MCF 10A (cell line): ENCODE results near the gene MBD2. TPM values are rescaled to one million over a fixed set of nuclear protein-coding genes. Genes with fewer than 3 reads are reported as not detected.

ENCODE experiments used
- BruUV-seq: library from RNA; stranded (reverse); fragments of 400-500 nt; replicated peaks from 2 replicates; lab custom pipeline; 2021; lab: Mats Ljungman, UMichigan
- CTCF ChIA-PET: fragments of 300-600 bp; sonication (Branson Sonifier 250); formaldehyde crosslinking; extraction: SDS; loops from one replicate; lab custom pipeline; 2021; ENCODE audit warnings: antibody characterized with exemption, inconsistent platforms; lab: Yijun Ruan, JAX
- POLR2A ChIA-PET: fragments of 300-600, 350-650 bp; sonication (Branson Sonifier 250); formaldehyde crosslinking; extraction: SDS; loops from one replicate; lab custom pipeline; 2020; ENCODE audit warnings: antibody characterized with exemption, inconsistent platforms; lab: Yijun Ruan, JAX
- DNase-seq: peaks from one replicate; pipeline ENCODE4 v3.0.0-alpha.2; 2018; ENCODE audit not compliant: unreplicated experiment
- H3K27ac Mint-ChIP-seq: one replicate; pipeline ENCODE4 v1.8.0; 2022; ENCODE audit warnings: mild to moderate bottlenecking, low read depth, mixed read lengths; ENCODE audit not compliant: unreplicated experiment
- H3K27me3 Mint-ChIP-seq: one replicate; pipeline ENCODE4 v1.8.0; 2022; ENCODE audit warnings: mixed read lengths; ENCODE audit not compliant: insufficient read depth, unreplicated experiment
- H3K36me3 Mint-ChIP-seq: one replicate; pipeline ENCODE4 v1.8.0; 2022; ENCODE audit warnings: mild to moderate bottlenecking, moderate library complexity, mixed read lengths; ENCODE audit not compliant: insufficient read depth, unreplicated experiment
- H3K4me1 Mint-ChIP-seq: one replicate; pipeline ENCODE4 v1.8.0; 2022; ENCODE audit warnings: mixed read lengths; ENCODE audit not compliant: insufficient read depth, unreplicated experiment
- H3K4me3 Mint-ChIP-seq: one replicate; pipeline ENCODE4 v1.8.0; 2022; ENCODE audit warnings: mild to moderate bottlenecking, moderate library complexity, mixed read lengths; ENCODE audit not compliant: unreplicated experiment
- H3K9me3 Mint-ChIP-seq: one replicate; pipeline ENCODE4 v1.8.0; 2022; ENCODE audit warnings: mixed read lengths; ENCODE audit not compliant: unreplicated experiment
- intact Hi-C: fragments of 100-400 bp; cut with micrococcal nuclease; formaldehyde crosslinking; loops from 2 replicates; pipeline ENCODE4 v1.14.1; 2022
- total RNA-seq: library from RNA; stranded (reverse); gene quantifications from 2 replicates; pipeline ENCODE4 v1.2.3, GENCODE V29; 2022
- TF ChIP-seq, protein P1 (sequence below): fragments of 200-600 bp; IDR thresholded peaks from one replicate; pipeline ENCODE4 v1.8.0; 2022; ENCODE audit warnings: antibody characterized with exemption, mild to moderate bottlenecking; ENCODE audit not compliant: unreplicated experiment

The MBD2 gene
- total RNA-seq, 1 experiment from 2014 or later = 179 TPM

DNA sequence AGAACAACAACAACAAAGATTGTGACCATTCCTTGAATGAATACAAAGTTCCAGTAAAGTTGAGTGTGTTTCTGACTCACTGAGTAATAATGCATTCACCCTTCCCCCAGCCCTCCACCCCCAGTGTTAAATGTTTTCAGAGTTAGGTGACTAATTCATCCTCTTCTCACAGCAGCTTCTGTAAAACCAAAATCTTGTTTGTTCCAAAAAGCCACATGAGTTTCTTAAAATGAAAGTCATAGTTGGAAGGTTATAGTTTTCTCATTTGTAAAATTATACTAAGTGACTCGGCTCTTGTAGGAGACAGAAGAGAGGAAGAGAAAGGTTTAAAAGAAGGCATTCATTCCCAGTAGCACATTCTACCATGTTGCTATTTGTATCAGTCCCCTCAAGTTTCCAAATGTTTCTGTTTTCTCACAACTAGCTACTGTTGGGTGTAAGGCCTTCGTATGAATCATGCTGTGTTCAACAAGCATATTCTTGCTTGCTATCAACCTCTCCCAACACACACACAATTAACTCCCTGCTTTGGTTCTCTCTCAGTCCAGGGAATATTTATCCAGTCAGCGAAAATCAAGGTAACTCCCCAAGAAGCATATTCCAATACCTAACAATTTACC, 75.3 kb downstream of the MBD2 start:
- TSS peak; percentile 97 for BruUV-seq
- intact Hi-C loops = loop anchor here (1.0 kb wide), 2 partner anchors 74 to 120 kb away; partner anchors contain the start of gene POLI
- H3K4me1 Mint-ChIP-seq = peaks cover 42% of the 10 kb centered on the region
- DNase-seq = peak; percentile 93
- peak overlapping the region; percentile 99 for H3K27ac Mint-ChIP-seq
- H3K27me3 Mint-ChIP-seq = no peaks in the 10 kb centered on the region
- POLR2A ChIA-PET = interaction anchor here (0.6 to 5.7 kb wide), 18 partner anchors 9 to 819 kb away, joined by 3 to 30 read pairs (median 4); partner anchors contain the start of genes C18orf54, MBD2, POLI and STARD6
- H3K4me3 Mint-ChIP-seq = peak overlapping the region; percentile 65
- CTCF ChIA-PET = interaction anchor here (0.8 to 2.3 kb wide), 3 partner anchors 19 to 121 kb away, joined by 3 to 7 read pairs (median 3); no protein-coding TSS in a partner anchor
- H3K36me3 Mint-ChIP-seq = peaks cover 26% of the 10 kb centered on the region
- TF ChIP-seq, protein P1, sequence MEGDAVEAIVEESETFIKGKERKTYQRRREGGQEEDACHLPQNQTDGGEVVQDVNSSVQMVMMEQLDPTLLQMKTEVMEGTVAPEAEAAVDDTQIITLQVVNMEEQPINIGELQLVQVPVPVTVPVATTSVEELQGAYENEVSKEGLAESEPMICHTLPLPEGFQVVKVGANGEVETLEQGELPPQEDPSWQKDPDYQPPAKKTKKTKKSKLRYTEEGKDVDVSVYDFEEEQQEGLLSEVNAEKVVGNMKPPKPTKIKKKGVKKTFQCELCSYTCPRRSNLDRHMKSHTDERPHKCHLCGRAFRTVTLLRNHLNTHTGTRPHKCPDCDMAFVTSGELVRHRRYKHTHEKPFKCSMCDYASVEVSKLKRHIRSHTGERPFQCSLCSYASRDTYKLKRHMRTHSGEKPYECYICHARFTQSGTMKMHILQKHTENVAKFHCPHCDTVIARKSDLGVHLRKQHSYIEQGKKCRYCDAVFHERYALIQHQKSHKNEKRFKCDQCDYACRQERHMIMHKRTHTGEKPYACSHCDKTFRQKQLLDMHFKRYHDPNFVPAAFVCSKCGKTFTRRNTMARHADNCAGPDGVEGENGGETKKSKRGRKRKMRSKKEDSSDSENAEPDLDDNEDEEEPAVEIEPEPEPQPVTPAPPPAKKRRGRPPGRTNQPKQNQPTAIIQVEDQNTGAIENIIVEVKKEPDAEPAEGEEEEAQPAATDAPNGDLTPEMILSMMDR = no peak
- peaks cover 7% of the 10 kb centered on the region for H3K9me3 Mint-ChIP-seq

DNA sequence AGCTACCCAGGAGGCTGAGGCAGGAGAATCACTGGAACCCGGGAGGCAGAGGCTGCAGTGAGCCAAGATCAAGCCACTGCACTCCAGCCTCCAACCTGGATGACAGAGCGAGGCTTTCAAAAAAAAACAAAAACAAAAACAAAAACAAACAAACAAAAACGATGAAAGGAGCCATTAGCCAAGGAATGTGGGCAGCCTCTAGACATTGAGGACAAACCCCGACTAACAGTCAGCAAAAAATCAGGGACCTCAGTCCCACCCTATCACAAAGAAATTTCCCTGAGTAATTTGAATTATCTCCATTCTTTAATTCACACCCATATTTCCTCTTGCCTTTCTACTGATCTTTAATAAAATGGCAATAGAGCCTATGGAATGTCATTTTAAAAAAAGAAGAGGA, 75.8 kb downstream of the MBD2 start:
- Mint-ChIP-seq H3K4me1 (peaks cover 42% of the 10 kb centered on the region), H3K36me3 (peaks cover 22% of the 10 kb centered on the region), H3K27ac (peak overlapping the region; percentile 99), H3K27me3 (no peaks in the 10 kb centered on the region), H3K4me3 (peak overlapping the region; percentile 65), H3K9me3 (peaks cover 7% of the 10 kb centered on the region)
- no peak for DNase-seq
- intact Hi-C loops = loop anchor here (1.0 kb wide), 2 partner anchors 75 to 121 kb away; partner anchors contain the start of gene POLI
- POLR2A ChIA-PET = interaction anchor here (0.8 to 5.7 kb wide), 15 partner anchors 8 to 107 kb away, joined by 3 to 30 read pairs (median 4); partner anchors contain the start of gene MBD2
- BruUV-seq = TSS peak; percentile 32
- CTCF ChIA-PET = interaction anchor here (0.6 to 2.3 kb wide), 5 partner anchors 19 to 241 kb away, joined by 3 to 7 read pairs (median 3); no protein-coding TSS in a partner anchor
- TF ChIP-seq, protein P1 = no peak

DNA sequence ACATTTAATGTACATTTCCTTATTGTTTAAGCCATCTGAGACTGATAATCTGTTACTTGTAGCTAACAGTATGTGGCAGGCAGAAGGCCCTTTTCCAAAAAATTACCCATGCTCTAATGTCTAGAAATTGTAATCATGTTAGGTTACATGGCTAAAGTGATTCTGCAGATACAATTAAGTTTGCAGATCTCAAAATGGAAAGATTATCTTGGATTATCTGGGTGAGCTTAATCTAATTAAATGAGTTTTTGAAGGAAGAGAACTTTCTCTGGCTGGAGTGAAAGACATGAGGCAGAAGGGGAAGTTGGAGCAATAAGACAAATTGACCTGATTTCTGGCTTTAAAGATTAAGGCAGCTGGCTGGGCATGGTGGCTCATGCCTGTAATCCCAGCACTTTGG, 76.3 kb downstream of the MBD2 start:
- Mint-ChIP-seq H3K4me3 (no peak overlapping the region), H3K27ac (peak overlapping the region; percentile 99), H3K4me1 (peaks cover 42% of the 10 kb centered on the region), H3K36me3 (peaks cover 17% of the 10 kb centered on the region), H3K27me3 (no peaks in the 10 kb centered on the region), H3K9me3 (peaks cover 7% of the 10 kb centered on the region)
- ChIA-PET POLR2A (interaction anchor here (0.9 to 5.7 kb wide), 4 partner anchors 18 to 107 kb away, joined by 3 to 30 read pairs (median 4); no protein-coding TSS in a partner anchor), CTCF (interaction anchor here (0.6 to 1.0 kb wide), 2 partner anchors 48 to 242 kb away, joined by 3 read pairs; no protein-coding TSS in a partner anchor)
- TF ChIP-seq, protein P1 = no peak
- intact Hi-C loops = no loop called here
- no peak for DNase-seq
- no TSS peak for BruUV-seq

DNA sequence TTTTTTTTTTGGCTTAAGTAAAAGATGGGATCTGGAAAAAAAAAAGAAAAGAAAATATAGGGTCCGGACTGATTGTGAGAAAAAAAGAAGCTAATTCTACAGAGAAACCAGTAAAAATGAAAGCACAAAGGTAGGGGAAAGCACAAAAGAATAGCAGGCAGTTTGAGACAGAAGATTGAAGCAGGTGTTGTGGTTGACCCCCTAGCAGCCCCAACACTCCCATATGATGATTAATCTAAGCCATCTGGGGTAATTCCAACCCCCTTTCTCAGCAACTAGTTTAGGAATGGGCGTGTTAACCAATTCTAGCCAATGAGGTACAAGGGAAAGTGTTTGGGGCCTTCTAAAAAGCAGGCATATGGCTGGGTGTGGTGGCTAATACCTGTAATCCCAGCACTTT, 77.0 kb downstream of the MBD2 start:
- BruUV-seq = no TSS peak
- H3K4me3 Mint-ChIP-seq = no peak overlapping the region
- intact Hi-C loops = no loop called here
- H3K27me3 Mint-ChIP-seq = no peaks in the 10 kb centered on the region
- H3K36me3 Mint-ChIP-seq = peaks cover 10% of the 10 kb centered on the region
- TF ChIP-seq, protein P1 = no peak
- peaks cover 35% of the 10 kb centered on the region for H3K4me1 Mint-ChIP-seq
- ChIA-PET CTCF (interaction anchor here (0.6 to 0.8 kb wide), 3 partner anchors 18 to 381 kb away, joined by 3 to 4 read pairs (median 3); no protein-coding TSS in a partner anchor), POLR2A (interaction anchor here (0.7 to 5.7 kb wide), 4 partner anchors 8 to 108 kb away, joined by 3 to 30 read pairs (median 3); no protein-coding TSS in a partner anchor)
- DNase-seq = no peak
- peak overlapping the region; percentile 94 for H3K27ac Mint-ChIP-seq
- H3K9me3 Mint-ChIP-seq = no peaks in the 10 kb centered on the region
